Gastrocnemius medialis (tissue), 4 donors: Measurements from ENCODE around the gene GNB1L. TPM values are rescaled to one million over a fixed set of nuclear protein-coding genes. Genes with fewer than 3 reads are reported as not detected.

Source experiments
- ATAC-seq, 2 donors: fragments of 150-250 bp; one replicate each; pipeline ENCODE4 v1.9.1; 2016
- DNase-seq, 2 donors: peaks; one replicate each; pipeline ENCODE4 v3.0.0-alpha.2; 2019
- H3K27ac ChIP-seq, 4 donors: fragments of 200-600 bp; sonication (generic); 1 replicate in 1 of 4; 2 replicates in 3 of 4; pipeline ENCODE4 v1.5.1; 2016 to 2018; ENCODE audit warnings: mild to moderate bottlenecking in 2 of 4, moderate library complexity in 1 of 4
- H3K27me3 ChIP-seq, 3 donors: fragments of 200-600 bp; sonication (generic) in 2 of 3; 1 replicate in 1 of 3; 2 replicates in 2 of 3; pipeline versions ENCODE4 v1.5.1 to v1.6.0; 2016 to 2019; ENCODE audit warnings: mild to moderate bottlenecking in 1 of 3, moderate library complexity in 1 of 3
- H3K36me3 ChIP-seq, 2 donors: fragments of 200-600 bp; sonication (generic) in 1 of 2; one replicate each; pipeline ENCODE4 v1.5.1; 2017 to 2018
- H3K4me1 ChIP-seq, 2 donors: fragments of 200-600 bp; sonication (generic) in 1 of 2; one replicate each; pipeline ENCODE4 v1.5.1; 2016 to 2017; ENCODE audit warnings: mild to moderate bottlenecking in 2 of 2
- H3K4me3 ChIP-seq, 4 donors: fragments of 200-600 bp; sonication (generic) in 3 of 4; 1 replicate in 1 of 4; 2 replicates in 3 of 4; pipeline ENCODE4 v1.5.1; 2016 to 2019; ENCODE audit warnings: mild to moderate bottlenecking in 2 of 4
- H3K9me3 ChIP-seq, 3 donors: fragments of 200-600 bp; sonication (generic) in 2 of 3; 1 replicate in 1 of 3; 2 replicates in 2 of 3; pipeline ENCODE4 v1.5.1; 2016 to 2019
- CTCF ChIP-seq, 5 experiments: fragments of 450-650 bp in 3 of 5; fragments of 200-600 bp in 2 of 5; sonication (generic) in 2 of 5; IDR thresholded peaks in 4 of 5; conservative IDR thresholded peaks in 1 of 5; 1 replicate in 4 of 5; 2 replicates in 1 of 5; pipeline ENCODE4 v1.5.1; 2016 to 2019; ENCODE audit warnings: antibody characterized with exemption in 5 of 5, mild to moderate bottlenecking in 3 of 5, moderate library complexity in 3 of 5
- POLR2A ChIP-seq, 2 donors: fragments of 450-650 bp; IDR thresholded peaks; one replicate each; pipeline ENCODE4 v1.6.1; 2017; ENCODE audit warnings: antibody characterized with exemption in 2 of 2, mild to moderate bottlenecking in 2 of 2, moderate library complexity in 2 of 2
- in situ Hi-C, 4 donors: fragments of 200-750 bp; cut with MboI; loops; one replicate each; pipeline versions ENCODE4 v1.15.0 to v1.8.0; 2017; ENCODE audit warnings: low sequenced_read_pairs in 4 of 4
- intact Hi-C: fragments of 100-400 bp; cut with DNase I; formaldehyde crosslinking; loops from one replicate; pipeline ENCODE4 v1.15.1; 2023; ENCODE audit warnings: low total_unique reads
- total RNA-seq, 4 donors: library from RNA; depleted of rRNA; stranded (reverse); fragments of >200 nt; gene quantifications; one replicate each; pipeline versions ENCODE4 v1.1.0 to v1.2.3, GENCODE V29; 2016

Gene GNB1L
- total RNA-seq, 4 donors from 2014 or later = 4.4 to 9.6 (median 6.7) TPM

- Histone ChIP-seq H3K4me1 (peaks cover 16% of the 10 kb centered on the region in 2 donors), H3K36me3 (no peaks in the 10 kb centered on the region), H3K27me3 (no peaks in the 10 kb centered on the region), H3K9me3 (no peaks in the 10 kb centered on the region), H3K4me3 (no peak overlapping the region), H3K27ac (no peak overlapping the region)
- no peak for DNase-seq
- intact Hi-C loops = no loop called here
- no peak for ATAC-seq
- TF ChIP-seq CTCF (IDR thresholded peaks at IDR 0.05 in 4 of 5, conservative IDR thresholded peaks at IDR 0.05 in 1 of 5) (no peak), POLR2A (IDR thresholded peaks at IDR 0.05) (no peak)
- in situ Hi-C loops = no loop called here
These were observed 12.9 kb downstream of the GNB1L start for GRCh38 chr22:19841641-19842392.

GRCh38 chr22:19840955-19841640 lies 13.6 kb downstream of the GNB1L start:
- H3K4me1 ChIP-seq = peaks cover 16% of the 10 kb centered on the region in 2 donors
- ATAC-seq = no peak
- intact Hi-C loops = no loop called here
- no peak for DNase-seq
- no peaks in the 10 kb centered on the region for H3K27me3 ChIP-seq
- H3K9me3 ChIP-seq = no peaks in the 10 kb centered on the region
- no peak for TF ChIP-seq CTCF (IDR thresholded peaks at IDR 0.05 in 4 of 5, conservative IDR thresholded peaks at IDR 0.05 in 1 of 5)
- no peak for TF ChIP-seq POLR2A (IDR thresholded peaks at IDR 0.05)
- H3K36me3 ChIP-seq = no peaks in the 10 kb centered on the region
- H3K4me3 ChIP-seq = no peak overlapping the region
- H3K27ac ChIP-seq = no peak overlapping the region
- in situ Hi-C loops = no loop called here

- ATAC-seq = no peak
- no peak overlapping the region for H3K4me3 ChIP-seq
- H3K9me3 ChIP-seq = no peaks in the 10 kb centered on the region
- no peak overlapping the region for H3K27ac ChIP-seq
- intact Hi-C loops (no loop called here), in situ Hi-C loops (no loop called here)
- TF ChIP-seq CTCF (IDR thresholded peaks at IDR 0.05 in 4 of 5, conservative IDR thresholded peaks at IDR 0.05 in 1 of 5) (no peak), POLR2A (IDR thresholded peaks at IDR 0.05) (no peak)
- peaks cover 13 to 16% of the 10 kb centered on the region in 2 donors for H3K4me1 ChIP-seq
- no peaks in the 10 kb centered on the region for H3K27me3 ChIP-seq
- no peaks in the 10 kb centered on the region for H3K36me3 ChIP-seq
- DNase-seq = no peak
These were observed 14.6 kb downstream of the GNB1L start for GRCh38 chr22:19840059-19840458.

- in situ Hi-C loops (no loop called here), intact Hi-C loops (no loop called here)
- H3K9me3 ChIP-seq = no peaks in the 10 kb centered on the region
- H3K4me3 ChIP-seq = no peak overlapping the region
- no peaks in the 10 kb centered on the region for H3K36me3 ChIP-seq
- no peak for DNase-seq
- H3K27ac ChIP-seq = no peak overlapping the region
- ATAC-seq = no peak
- no peak for TF ChIP-seq CTCF (IDR thresholded peaks at IDR 0.05 in 4 of 5, conservative IDR thresholded peaks at IDR 0.05 in 1 of 5)
- TF ChIP-seq POLR2A (IDR thresholded peaks at IDR 0.05) = no peak
- no peaks in the 10 kb centered on the region for H3K27me3 ChIP-seq
- no peaks in the 10 kb centered on the region for H3K4me1 ChIP-seq
These were observed 16.8 kb downstream of the GNB1L start for GRCh38 chr22:19837915-19838314.
